Osteocyte (in vitro differentiated cells): ENCODE data around the gene TMEM185B. TPM values are rescaled to one million over a fixed set of nuclear protein-coding genes. Genes with fewer than 3 reads are reported as not detected.
"Not testable (repeated sequence)": the region's sequence is repeated elsewhere in the genome, so short reads cannot be mapped to it uniquely, and the experiment has no call there.

Experiments
- DNase-seq: peaks from one replicate; pipeline ENCODE4 v3.0.0; 2021; ENCODE audit warnings: mixed read lengths; ENCODE audit not compliant: unreplicated experiment; ENCODE audit errors: extremely low spot score
- H3K27ac Mint-ChIP-seq: one replicate; pipeline ENCODE4 v1.8.0; 2021; ENCODE audit warnings: mild to moderate bottlenecking, mixed read lengths; ENCODE audit not compliant: unreplicated experiment
- H3K27me3 Mint-ChIP-seq: one replicate; pipeline ENCODE4 v1.8.0; 2021; ENCODE audit warnings: mixed read lengths; ENCODE audit not compliant: unreplicated experiment
- H3K36me3 Mint-ChIP-seq: one replicate; pipeline ENCODE4 v1.8.0; 2021; ENCODE audit warnings: mixed read lengths; ENCODE audit not compliant: unreplicated experiment
- H3K4me1 Mint-ChIP-seq: one replicate; pipeline ENCODE4 v1.8.0; 2021; ENCODE audit warnings: mixed read lengths; ENCODE audit not compliant: unreplicated experiment
- H3K4me3 Mint-ChIP-seq: one replicate; pipeline ENCODE4 v1.8.0; 2021; ENCODE audit warnings: mild to moderate bottlenecking, moderate library complexity, mixed read lengths; ENCODE audit not compliant: unreplicated experiment
- H3K9me3 Mint-ChIP-seq: one replicate; pipeline ENCODE4 v1.8.0; 2021; ENCODE audit warnings: mixed read lengths; ENCODE audit not compliant: unreplicated experiment
- total RNA-seq: library from RNA; stranded (reverse); gene quantifications from 2 replicates; pipeline ENCODE4 v1.2.1, GENCODE V29; 2021
- TF ChIP-seq, protein P1 (sequence below): fragments of 200-600 bp; sonication (generic); IDR thresholded peaks from 2 replicates; pipeline ENCODE4 v1.5.0; 2021; ENCODE audit warnings: antibody characterized with exemption, mild to moderate bottlenecking, moderate library complexity

Gene TMEM185B
- total RNA-seq, 1 donor from 2014 or later, result 35.9 TPM

DNA sequence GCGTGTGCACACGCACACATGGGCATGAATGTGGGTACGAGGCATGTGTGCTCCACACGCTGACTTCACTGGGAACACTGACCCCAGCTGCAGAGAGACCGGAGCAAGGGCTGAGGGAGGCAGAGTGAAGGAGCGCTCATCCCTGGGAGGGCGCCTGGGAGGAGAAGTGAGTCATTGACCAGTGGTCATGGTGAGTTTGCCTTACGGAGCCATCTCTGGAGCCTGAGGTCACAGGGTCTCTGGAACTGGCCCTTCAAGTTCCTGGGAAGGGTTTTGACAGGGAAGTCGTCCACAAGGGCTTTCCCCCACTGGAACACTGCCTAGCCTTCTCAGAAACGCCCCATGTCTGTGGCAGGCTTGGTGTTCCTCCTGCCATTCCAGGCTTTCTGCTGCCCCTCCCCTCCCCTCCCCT lies 14.3 kb upstream of the TMEM185B start:
- H3K27ac Mint-ChIP-seq, result no peak overlapping the region
- H3K4me1 Mint-ChIP-seq, result peaks cover 24% of the 10 kb centered on the region
- DNase-seq, result no peak
- no peaks in the 10 kb centered on the region for H3K27me3 Mint-ChIP-seq
- TF ChIP-seq, protein P1, sequence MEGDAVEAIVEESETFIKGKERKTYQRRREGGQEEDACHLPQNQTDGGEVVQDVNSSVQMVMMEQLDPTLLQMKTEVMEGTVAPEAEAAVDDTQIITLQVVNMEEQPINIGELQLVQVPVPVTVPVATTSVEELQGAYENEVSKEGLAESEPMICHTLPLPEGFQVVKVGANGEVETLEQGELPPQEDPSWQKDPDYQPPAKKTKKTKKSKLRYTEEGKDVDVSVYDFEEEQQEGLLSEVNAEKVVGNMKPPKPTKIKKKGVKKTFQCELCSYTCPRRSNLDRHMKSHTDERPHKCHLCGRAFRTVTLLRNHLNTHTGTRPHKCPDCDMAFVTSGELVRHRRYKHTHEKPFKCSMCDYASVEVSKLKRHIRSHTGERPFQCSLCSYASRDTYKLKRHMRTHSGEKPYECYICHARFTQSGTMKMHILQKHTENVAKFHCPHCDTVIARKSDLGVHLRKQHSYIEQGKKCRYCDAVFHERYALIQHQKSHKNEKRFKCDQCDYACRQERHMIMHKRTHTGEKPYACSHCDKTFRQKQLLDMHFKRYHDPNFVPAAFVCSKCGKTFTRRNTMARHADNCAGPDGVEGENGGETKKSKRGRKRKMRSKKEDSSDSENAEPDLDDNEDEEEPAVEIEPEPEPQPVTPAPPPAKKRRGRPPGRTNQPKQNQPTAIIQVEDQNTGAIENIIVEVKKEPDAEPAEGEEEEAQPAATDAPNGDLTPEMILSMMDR, result no peak
- H3K4me3 Mint-ChIP-seq, result no peak overlapping the region
- no peaks in the 10 kb centered on the region for H3K36me3 Mint-ChIP-seq
- no peaks in the 10 kb centered on the region for H3K9me3 Mint-ChIP-seq

DNA sequence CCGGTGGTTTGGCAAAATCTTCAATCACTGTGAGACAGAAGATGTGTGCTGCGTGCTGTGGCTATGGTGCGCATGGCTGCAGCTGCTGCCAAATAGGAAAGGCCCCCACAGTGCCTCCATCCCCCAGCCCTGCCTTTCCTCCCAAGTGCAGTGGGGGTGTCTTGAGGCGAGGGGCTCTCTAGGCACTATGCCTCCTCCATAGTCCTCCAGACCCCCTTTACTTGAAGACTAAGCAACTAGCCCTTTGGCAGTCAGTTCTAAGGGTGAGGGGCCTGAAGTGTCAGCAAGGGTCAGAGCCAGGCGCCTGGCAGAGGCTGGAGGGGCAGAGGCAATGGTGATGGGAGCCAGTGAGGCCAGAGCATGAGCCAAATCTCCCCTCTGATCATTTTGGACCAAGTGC lies 13.6 kb upstream of the TMEM185B start:
- no peaks in the 10 kb centered on the region for H3K36me3 Mint-ChIP-seq
- no peaks in the 10 kb centered on the region for H3K9me3 Mint-ChIP-seq
- no peak for DNase-seq
- H3K27ac Mint-ChIP-seq, result no peak overlapping the region
- peaks cover 24% of the 10 kb centered on the region for H3K4me1 Mint-ChIP-seq
- H3K27me3 Mint-ChIP-seq, result no peaks in the 10 kb centered on the region
- TF ChIP-seq, protein P1, result no peak
- H3K4me3 Mint-ChIP-seq, result no peak overlapping the region

DNA sequence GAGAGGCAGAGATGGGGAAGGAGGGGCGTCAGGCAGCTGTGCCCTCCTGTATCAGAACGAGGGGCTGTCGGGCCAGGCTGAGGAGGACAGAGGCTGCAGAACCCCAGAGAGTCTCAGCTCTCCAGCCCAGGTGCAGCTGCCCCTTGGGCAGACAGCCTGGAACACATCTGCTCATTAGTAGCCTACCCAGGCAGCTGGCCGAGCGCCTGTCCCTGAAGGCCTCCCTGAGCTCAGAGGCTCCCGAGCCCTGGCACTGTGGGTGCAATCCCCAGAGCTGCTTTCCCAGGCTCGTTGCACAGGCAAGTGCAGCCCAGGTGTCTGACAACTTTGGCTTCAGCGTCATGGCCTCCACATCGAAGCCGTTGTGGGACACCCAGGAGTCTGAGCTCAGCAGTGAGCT lies 13.1 kb upstream of the TMEM185B start:
- H3K9me3 Mint-ChIP-seq, result no peaks in the 10 kb centered on the region

DNA sequence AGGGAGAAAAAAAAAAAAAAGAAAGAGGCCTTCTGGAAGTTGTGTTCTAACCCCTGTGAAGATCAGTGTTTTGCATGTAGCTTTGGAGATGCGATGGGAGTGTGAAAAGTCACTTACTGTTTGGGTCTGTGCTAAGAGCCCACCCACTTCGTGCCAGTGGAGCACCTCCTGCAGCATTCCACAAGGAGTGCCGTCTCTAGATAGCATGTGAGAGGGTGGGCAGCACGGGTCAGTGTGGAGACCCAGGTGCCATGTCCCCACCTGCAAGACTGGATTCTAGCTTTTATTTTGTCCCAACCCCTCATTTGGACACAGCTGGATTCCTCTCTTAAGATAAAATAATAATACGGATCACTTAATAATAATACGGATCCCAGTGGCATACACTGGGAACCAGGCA lies 12.5 kb upstream of the TMEM185B start:
- no peaks in the 10 kb centered on the region for H3K9me3 Mint-ChIP-seq
- DNase-seq, result no peak
- peaks cover 24% of the 10 kb centered on the region for H3K4me1 Mint-ChIP-seq
- H3K27ac Mint-ChIP-seq, result no peak overlapping the region
- no peak overlapping the region for H3K4me3 Mint-ChIP-seq
- H3K27me3 Mint-ChIP-seq, result peaks cover 3% of the 10 kb centered on the region
- no peaks in the 10 kb centered on the region for H3K36me3 Mint-ChIP-seq
- TF ChIP-seq, protein P1, result no peak

More for the DNA sequence above, 13.1 kb upstream of the TMEM185B start:
- TF ChIP-seq, protein P1, result no peak
- H3K27me3 Mint-ChIP-seq, result no peaks in the 10 kb centered on the region
- no peaks in the 10 kb centered on the region for H3K36me3 Mint-ChIP-seq
- no peak overlapping the region for H3K27ac Mint-ChIP-seq
- DNase-seq, result no peak
- H3K4me3 Mint-ChIP-seq, result no peak overlapping the region
- peaks cover 24% of the 10 kb centered on the region for H3K4me1 Mint-ChIP-seq

DNA sequence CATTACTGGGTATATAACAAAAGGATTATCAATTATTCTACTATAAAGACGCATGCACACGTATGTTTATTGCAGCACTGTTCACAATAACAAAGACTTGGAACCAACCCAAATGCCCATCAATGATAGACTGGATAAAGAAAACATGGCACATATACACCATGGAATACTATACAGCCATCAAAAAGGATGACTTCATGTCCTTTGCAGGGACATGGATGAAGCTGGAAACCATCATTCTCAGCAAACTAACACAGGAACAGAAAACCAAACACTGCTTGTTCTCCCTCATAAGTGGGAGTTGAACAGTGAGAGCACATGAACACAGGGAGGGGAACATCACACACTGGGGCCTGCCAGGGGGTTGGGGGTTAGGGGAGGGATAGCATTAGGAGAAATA lies 12.0 kb upstream of the TMEM185B start:
- not testable (repeated sequence) for H3K27ac Mint-ChIP-seq, H3K4me3 Mint-ChIP-seq, H3K27me3 Mint-ChIP-seq, H3K36me3 Mint-ChIP-seq, DNase-seq, H3K9me3 Mint-ChIP-seq
- H3K4me1 Mint-ChIP-seq, result peaks cover 24% of the 10 kb centered on the region

DNA sequence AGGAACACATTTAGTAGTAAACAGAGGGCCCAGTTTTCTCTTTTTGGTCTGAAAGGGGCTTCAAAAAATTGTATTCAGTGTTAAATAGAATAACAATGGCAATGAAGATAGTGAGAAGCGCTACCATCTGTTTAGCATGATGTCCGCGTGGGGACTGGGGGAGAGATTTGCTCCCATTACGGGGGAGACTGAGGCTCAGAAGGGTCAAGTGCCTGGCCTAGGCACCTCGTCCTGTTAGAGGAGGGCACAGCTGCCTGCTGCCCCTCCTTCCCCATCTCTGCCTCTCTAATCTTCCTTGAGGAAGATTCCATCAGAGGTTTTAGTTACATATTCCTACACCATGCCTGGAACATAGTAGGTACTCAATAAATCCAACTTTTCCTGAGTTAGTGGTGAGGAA lies 10.1 kb upstream of the TMEM185B start:
- Mint-ChIP-seq H3K4me1 (peaks cover 9% of the 10 kb centered on the region), H3K4me3 (no peak overlapping the region), H3K36me3 (no peaks in the 10 kb centered on the region), H3K27ac (no peak overlapping the region), H3K9me3 (no peaks in the 10 kb centered on the region), H3K27me3 (peaks cover 14% of the 10 kb centered on the region)
- TF ChIP-seq, protein P1, result no peak
- DNase-seq, result no peak
